IgD-negative memory B cell (primary cell): Measurements from ENCODE around the gene ELP4. TPM values are rescaled to one million over a fixed set of nuclear protein-coding genes. Genes with fewer than 3 reads are reported as not detected.
"Not testable (repeated sequence)": the region's sequence is repeated elsewhere in the genome, so short reads cannot be mapped to it uniquely, and the experiment has no call there.

ENCODE experiments used
- H3K27ac Mint-ChIP-seq, 3 donors: one replicate each; pipeline ENCODE4 v1.8.0; 2020 to 2022; ENCODE audit warnings: mild to moderate bottlenecking in 3 of 3, mixed read lengths in 3 of 3, moderate library complexity in 1 of 3
- H3K27me3 Mint-ChIP-seq: one replicate; pipeline ENCODE4 v1.8.0; 2021; ENCODE audit warnings: mixed read lengths
- H3K36me3 Mint-ChIP-seq: one replicate; pipeline ENCODE4 v1.8.0; 2020; ENCODE audit warnings: mild to moderate bottlenecking, mixed read lengths
- H3K4me1 Mint-ChIP-seq, 3 donors: one replicate each; pipeline ENCODE4 v1.8.0; 2020 to 2022; ENCODE audit warnings: mixed read lengths in 3 of 3, mild to moderate bottlenecking in 1 of 3
- H3K4me3 Mint-ChIP-seq, 4 donors: one replicate each; pipeline ENCODE4 v1.8.0; 2020 to 2022; ENCODE audit warnings: mild to moderate bottlenecking in 4 of 4, mixed read lengths in 4 of 4, moderate library complexity in 3 of 4
- H3K9me3 Mint-ChIP-seq, 3 donors: one replicate each; pipeline ENCODE4 v1.8.0; 2020 to 2021; ENCODE audit warnings: mixed read lengths in 3 of 3, mild to moderate bottlenecking in 1 of 3
- polyA plus RNA-seq: library from polyadenylated mRNA; unstranded; fragments of 300-500 nt; fragmentation: Illumina TruSeq; gene quantifications from one replicate; pipeline ENCODE4 v1.2.3, GENCODE V29; 2021

ELP4 gene
- polyA plus RNA-seq, 1 donor from 2014 or later: 15.3 TPM

GRCh38 chr11:31689559-31689958, 180.0 kb downstream of the ELP4 start:
- Mint-ChIP-seq H3K27me3 (no peaks in the 10 kb centered on the region), H3K27ac (no peak overlapping the region), H3K4me1 (peaks cover 0 to 6% (median 0%) of the 10 kb centered on the region in 3 donors), H3K9me3 (peaks cover 0 to 3% (median 0%) of the 10 kb centered on the region in 3 donors), H3K4me3 (no peak overlapping the region), H3K36me3 (peaks cover 5% of the 10 kb centered on the region)

DNA sequence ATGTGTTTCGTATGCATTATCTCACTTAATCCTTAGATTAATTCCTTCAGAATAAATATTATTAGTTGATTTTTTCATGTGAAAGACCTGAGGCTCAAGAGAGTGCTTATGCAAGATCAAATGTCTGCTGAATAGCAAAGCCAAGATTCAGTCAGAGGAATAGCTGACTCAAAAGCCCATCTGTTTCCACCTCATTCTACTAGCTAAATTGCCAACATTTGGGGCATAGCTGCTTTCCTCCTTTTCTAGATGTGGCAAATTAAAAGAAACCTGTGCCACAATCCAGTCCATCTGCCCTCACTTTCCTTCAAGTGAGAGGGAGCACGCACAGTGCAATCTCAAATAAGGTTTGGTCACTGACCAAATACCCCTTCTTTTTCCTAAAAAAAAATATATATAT, 180.5 kb downstream of the ELP4 start:
- no peaks in the 10 kb centered on the region for H3K27me3 Mint-ChIP-seq
- no peak overlapping the region for H3K4me3 Mint-ChIP-seq
- H3K9me3 Mint-ChIP-seq: peaks cover 0 to 3% (median 0%) of the 10 kb centered on the region in 3 donors
- peaks cover 0 to 6% (median 0%) of the 10 kb centered on the region in 3 donors for H3K4me1 Mint-ChIP-seq
- H3K36me3 Mint-ChIP-seq: peaks cover 5% of the 10 kb centered on the region
- no peak overlapping the region for H3K27ac Mint-ChIP-seq

GRCh38 chr11:31690516-31690915, 180.9 kb downstream of the ELP4 start:
- H3K27me3 Mint-ChIP-seq: no peaks in the 10 kb centered on the region
- H3K36me3 Mint-ChIP-seq: peaks cover 5% of the 10 kb centered on the region
- H3K4me3 Mint-ChIP-seq: no peak overlapping the region
- no peak overlapping the region for H3K27ac Mint-ChIP-seq
- H3K9me3 Mint-ChIP-seq: peaks cover 0 to 3% (median 0%) of the 10 kb centered on the region in 3 donors
- H3K4me1 Mint-ChIP-seq: peaks cover 0 to 6% (median 0%) of the 10 kb centered on the region in 3 donors

DNA sequence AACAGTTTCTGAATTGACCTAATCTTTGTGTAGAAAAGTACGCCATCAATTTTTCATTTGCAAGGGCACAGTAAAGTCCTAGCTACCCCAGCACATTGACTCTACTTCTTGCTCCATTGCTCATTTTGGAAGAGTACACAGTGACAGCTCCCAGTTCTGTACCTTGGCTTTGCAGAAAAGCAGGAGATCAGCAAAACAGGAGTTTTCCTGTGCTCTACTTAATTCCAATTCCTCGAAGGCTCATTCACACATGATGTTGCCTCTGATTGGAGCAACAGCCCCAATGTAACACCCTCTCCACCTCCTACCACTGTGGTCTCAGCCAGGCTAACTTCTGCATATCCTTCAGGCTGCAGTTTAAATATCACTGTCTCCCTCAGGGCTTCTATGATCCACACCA, 182.9 kb downstream of the ELP4 start:
- Mint-ChIP-seq H3K27me3 (no peaks in the 10 kb centered on the region), H3K9me3 (peaks cover 0 to 3% (median 0%) of the 10 kb centered on the region in 3 donors), H3K36me3 (peaks cover 8% of the 10 kb centered on the region), H3K4me3 (no peak overlapping the region), H3K27ac (no peak overlapping the region), H3K4me1 (peaks cover 0 to 6% (median 0%) of the 10 kb centered on the region in 3 donors)

- not testable (repeated sequence) for H3K27ac Mint-ChIP-seq, H3K4me1 Mint-ChIP-seq, H3K4me3 Mint-ChIP-seq, H3K9me3 Mint-ChIP-seq, H3K27me3 Mint-ChIP-seq, H3K36me3 Mint-ChIP-seq
Observed at GRCh38 chr11:31697049-31697448, 187.5 kb downstream of the ELP4 start.

- Mint-ChIP-seq H3K4me1 (no peaks in the 10 kb centered on the region), H3K27ac (no peak overlapping the region), H3K9me3 (no peaks in the 10 kb centered on the region), H3K27me3 (no peaks in the 10 kb centered on the region), H3K36me3 (peaks cover 5% of the 10 kb centered on the region), H3K4me3 (no peak overlapping the region)
Observed at GRCh38 chr11:31699066-31699465, 189.5 kb downstream of the ELP4 start.

GRCh38 chr11:31702966-31703365, 193.4 kb downstream of the ELP4 start:
- Mint-ChIP-seq H3K27ac (no peak overlapping the region), H3K4me3 (no peak overlapping the region), H3K36me3 (peaks cover 4% of the 10 kb centered on the region), H3K9me3 (peaks cover 0 to under 1% (median 0%) of the 10 kb centered on the region in 3 donors), H3K27me3 (no peaks in the 10 kb centered on the region), H3K4me1 (no peaks in the 10 kb centered on the region)

GRCh38 chr11:31706357-31706756, 196.8 kb downstream of the ELP4 start:
- H3K4me3 Mint-ChIP-seq: no peak overlapping the region
- peaks cover 0 to 2% (median 0%) of the 10 kb centered on the region in 3 donors for H3K9me3 Mint-ChIP-seq
- no peak overlapping the region for H3K27ac Mint-ChIP-seq
- peaks cover 4% of the 10 kb centered on the region for H3K36me3 Mint-ChIP-seq
- no peaks in the 10 kb centered on the region for H3K4me1 Mint-ChIP-seq
- H3K27me3 Mint-ChIP-seq: no peaks in the 10 kb centered on the region

DNA sequence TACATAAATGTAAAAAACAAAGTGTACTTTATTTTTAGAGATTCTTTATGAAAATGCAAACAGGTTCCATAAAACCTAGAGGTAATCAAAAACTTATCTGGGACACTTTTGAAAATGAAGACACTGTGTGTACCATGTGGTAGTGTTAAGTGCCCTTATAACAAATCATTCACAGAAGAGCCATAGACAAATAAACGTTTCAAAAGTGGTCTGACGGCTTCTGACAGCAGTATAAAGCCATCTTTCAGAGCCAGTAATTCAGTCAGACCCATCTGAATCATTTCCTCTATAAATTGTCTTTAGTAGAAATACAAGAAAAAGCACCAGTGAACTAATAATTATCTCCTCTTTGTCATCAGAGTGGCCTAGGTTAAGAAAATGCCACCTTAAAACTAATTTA, 201.6 kb downstream of the ELP4 start:
- H3K4me1 Mint-ChIP-seq: no peaks in the 10 kb centered on the region
- no peak overlapping the region for H3K4me3 Mint-ChIP-seq
- H3K27ac Mint-ChIP-seq: no peak overlapping the region
- no peaks in the 10 kb centered on the region for H3K27me3 Mint-ChIP-seq
- H3K36me3 Mint-ChIP-seq: peaks cover 8% of the 10 kb centered on the region
- peaks cover 0 to 2% (median 0%) of the 10 kb centered on the region in 3 donors for H3K9me3 Mint-ChIP-seq

DNA sequence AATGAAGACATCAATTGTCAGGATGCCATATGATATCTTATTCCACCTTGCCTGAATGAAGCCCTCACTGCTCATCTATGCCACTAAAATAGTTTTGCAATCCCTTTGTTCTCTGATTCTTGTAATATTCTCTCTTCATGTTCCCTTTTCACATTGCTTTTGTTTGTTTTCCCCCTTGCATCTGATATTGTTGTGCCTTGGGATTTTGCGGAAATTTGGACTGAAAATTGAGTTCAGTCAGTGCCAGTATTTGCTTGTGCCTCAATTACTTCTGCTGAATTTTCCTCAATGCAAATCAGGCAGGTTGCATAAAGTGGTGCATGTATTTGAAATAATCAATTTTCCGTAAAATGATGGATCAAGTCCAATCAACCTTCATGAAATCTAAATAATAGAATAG, 203.3 kb downstream of the ELP4 start:
- Mint-ChIP-seq H3K27me3 (no peaks in the 10 kb centered on the region), H3K4me3 (no peak overlapping the region)

DNA sequence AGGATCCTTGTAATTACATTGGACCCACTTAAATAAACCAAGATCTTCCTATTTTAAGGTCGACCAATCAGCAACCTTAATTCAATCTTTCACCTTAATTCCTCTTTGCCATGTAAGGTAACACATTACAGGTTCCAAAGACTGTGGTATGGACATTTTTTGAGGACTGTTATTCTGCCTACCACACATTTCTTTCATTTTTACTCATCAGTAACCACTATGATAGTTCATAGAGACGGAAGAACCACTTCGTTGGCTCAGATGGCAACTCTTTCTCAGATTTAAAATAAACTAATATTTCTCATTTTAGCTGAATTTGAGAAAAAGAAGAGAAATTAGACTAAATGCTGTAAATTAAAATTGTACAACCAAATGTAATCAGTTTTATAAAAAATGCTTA, 205.3 kb downstream of the ELP4 start:
- no peaks in the 10 kb centered on the region for H3K4me1 Mint-ChIP-seq
- no peak overlapping the region for H3K27ac Mint-ChIP-seq
- no peaks in the 10 kb centered on the region for H3K9me3 Mint-ChIP-seq
- no peak overlapping the region for H3K4me3 Mint-ChIP-seq
- peaks cover 11% of the 10 kb centered on the region for H3K36me3 Mint-ChIP-seq
- no peaks in the 10 kb centered on the region for H3K27me3 Mint-ChIP-seq

More for the DNA sequence above, 203.3 kb downstream of the ELP4 start:
- peaks cover 8% of the 10 kb centered on the region for H3K36me3 Mint-ChIP-seq
- no peak overlapping the region for H3K27ac Mint-ChIP-seq
- H3K4me1 Mint-ChIP-seq: no peaks in the 10 kb centered on the region
- H3K9me3 Mint-ChIP-seq: peaks cover 0 to 2% (median 0%) of the 10 kb centered on the region in 3 donors

DNA sequence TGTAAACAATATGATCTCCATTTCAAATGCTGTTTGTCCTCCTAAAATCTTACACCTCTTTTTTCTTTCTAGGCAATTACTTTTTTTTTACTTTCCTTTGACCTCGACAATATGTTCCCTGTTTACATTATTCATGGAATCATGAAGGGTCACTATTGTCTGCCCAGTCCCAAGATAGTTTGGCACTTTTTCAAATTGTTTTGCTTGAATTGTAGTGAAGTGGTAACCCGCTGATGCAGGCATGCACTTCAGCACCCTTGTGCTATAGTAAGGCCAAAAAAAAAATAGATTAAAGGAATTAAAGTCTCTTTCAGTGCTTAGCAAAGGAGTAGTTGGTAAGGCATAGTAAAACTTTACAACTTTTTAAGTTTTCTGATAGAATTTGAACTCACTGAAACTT, 210.7 kb downstream of the ELP4 start:
- no peaks in the 10 kb centered on the region for H3K4me1 Mint-ChIP-seq
- H3K27me3 Mint-ChIP-seq: no peaks in the 10 kb centered on the region
- peaks cover 11% of the 10 kb centered on the region for H3K36me3 Mint-ChIP-seq
- H3K27ac Mint-ChIP-seq: no peak overlapping the region
- no peak overlapping the region for H3K4me3 Mint-ChIP-seq
- H3K9me3 Mint-ChIP-seq: no peaks in the 10 kb centered on the region

GRCh38 chr11:31720671-31721365, 211.3 kb downstream of the ELP4 start:
- Mint-ChIP-seq H3K27ac (no peak overlapping the region), H3K4me1 (no peaks in the 10 kb centered on the region), H3K9me3 (no peaks in the 10 kb centered on the region), H3K36me3 (peaks cover 9% of the 10 kb centered on the region), H3K27me3 (no peaks in the 10 kb centered on the region), H3K4me3 (no peak overlapping the region)

DNA sequence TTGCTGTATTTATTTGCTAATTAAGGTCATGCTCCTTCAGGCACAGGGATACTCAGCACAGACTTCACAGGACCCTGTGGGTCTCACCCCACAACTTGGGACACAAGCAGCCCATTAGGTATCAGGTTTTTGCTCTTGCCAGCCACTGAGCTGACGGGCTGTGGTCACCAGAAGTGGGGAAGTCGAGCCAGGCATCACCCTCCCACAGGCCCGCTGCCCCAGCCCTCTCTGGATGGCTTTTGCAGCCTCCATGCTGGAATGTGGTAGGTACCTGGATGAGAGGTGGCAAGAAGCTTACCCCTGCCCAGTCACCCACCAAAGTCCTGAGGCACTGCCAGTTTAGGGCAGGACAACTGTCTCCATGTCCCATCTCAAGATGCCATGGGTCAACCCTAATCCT, 213.2 kb downstream of the ELP4 start:
- no peak overlapping the region for H3K4me3 Mint-ChIP-seq
- peaks cover 9% of the 10 kb centered on the region for H3K36me3 Mint-ChIP-seq
- no peaks in the 10 kb centered on the region for H3K9me3 Mint-ChIP-seq
- H3K4me1 Mint-ChIP-seq: no peaks in the 10 kb centered on the region
- no peaks in the 10 kb centered on the region for H3K27me3 Mint-ChIP-seq
- no peak overlapping the region for H3K27ac Mint-ChIP-seq

DNA sequence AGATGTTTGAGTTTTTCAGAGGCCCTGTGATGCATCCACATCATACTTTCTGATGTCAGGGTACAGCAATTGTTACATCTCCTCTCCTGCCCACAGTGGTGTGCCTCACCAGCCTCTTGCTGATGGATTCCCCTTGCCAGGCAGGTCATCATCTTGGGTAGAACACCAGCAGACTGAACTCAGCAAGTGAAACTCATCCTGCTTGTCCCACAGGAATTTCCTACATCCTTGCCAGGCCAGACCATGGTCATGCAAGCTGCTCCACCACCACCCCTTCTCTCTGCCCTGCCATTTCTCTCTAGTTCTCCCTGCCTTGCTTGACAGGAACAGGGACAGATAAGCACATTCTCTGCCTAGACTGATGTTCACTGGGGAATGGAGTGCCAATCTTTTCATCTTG, 215.6 kb downstream of the ELP4 start:
- H3K9me3 Mint-ChIP-seq: no peaks in the 10 kb centered on the region
- H3K4me1 Mint-ChIP-seq: no peaks in the 10 kb centered on the region
- no peak overlapping the region for H3K4me3 Mint-ChIP-seq
- H3K27me3 Mint-ChIP-seq: no peaks in the 10 kb centered on the region
- no peak overlapping the region for H3K27ac Mint-ChIP-seq
- peaks cover 9% of the 10 kb centered on the region for H3K36me3 Mint-ChIP-seq

DNA sequence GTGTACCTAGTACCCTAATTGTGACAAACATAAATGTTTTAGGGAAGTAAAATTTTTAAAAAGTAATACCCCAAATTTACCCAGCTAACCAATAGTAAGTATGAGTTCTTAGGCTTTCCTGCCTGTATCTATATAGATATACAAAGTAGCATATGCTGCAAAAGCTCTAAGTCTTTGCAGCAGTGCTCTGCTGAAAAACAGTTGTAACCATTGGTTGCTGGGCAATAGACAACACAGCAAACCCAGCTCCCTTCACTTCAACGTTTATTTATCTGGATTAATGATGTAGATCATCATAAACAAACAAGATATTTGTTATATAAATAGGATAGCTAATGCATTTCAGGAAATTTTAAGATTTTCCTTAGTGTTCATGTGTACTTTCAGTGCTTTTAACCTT, 218.9 kb downstream of the ELP4 start:
- H3K9me3 Mint-ChIP-seq: peaks cover 5 to 19% (median 11%) of the 10 kb centered on the region in 3 donors
- H3K36me3 Mint-ChIP-seq: peaks cover 11% of the 10 kb centered on the region
- H3K4me3 Mint-ChIP-seq: no peak overlapping the region
- no peak overlapping the region for H3K27ac Mint-ChIP-seq
- H3K27me3 Mint-ChIP-seq: no peaks in the 10 kb centered on the region
- no peaks in the 10 kb centered on the region for H3K4me1 Mint-ChIP-seq
